NCI-H446 (cell line): Measurements from ENCODE around the gene RARG.
A peak's percentile ranks its signal among the peaks of the same experiment; 100 is the strongest.
"Not testable (repeated sequence)": the region's sequence is repeated elsewhere in the genome, so short reads cannot be mapped to it uniquely, and the experiment has no call there.

Experiments
- DNase-seq, 2 experiments: peaks; one replicate each; lab custom pipeline; 2025; lab: John Stamatoyannopoulos, UW

Gene RARG

GRCh38 chr12:53191096-53191884 is 40.7 kb downstream of the RARG start:
- no peak for DNase-seq

- DNase-seq = peak in 1 of 2 experiments; percentile 40
These were observed 41.8 kb downstream of the RARG start for GRCh38 chr12:53190108-53190729.

GRCh38 chr12:53187145-53187899 is 44.7 kb downstream of the RARG start:
- DNase-seq = no peak

- no peak for DNase-seq
These were observed 45.3 kb downstream of the RARG start for GRCh38 chr12:53186745-53187144.

GRCh38 chr12:53185582-53186153 is 46.3 kb downstream of the RARG start:
- no peak for DNase-seq

- no peak for DNase-seq
These were observed 47.2 kb downstream of the RARG start for GRCh38 chr12:53184828-53185227.

GRCh38 chr12:53182903-53183302 is 49.1 kb downstream of the RARG start:
- peak in 1 of 2 experiments; percentile 6 for DNase-seq

GRCh38 chr12:53181935-53182334 is 50.1 kb downstream of the RARG start:
- DNase-seq = no peak

- peak; percentile 66 to 85 for DNase-seq
These were observed 50.9 kb downstream of the RARG start for GRCh38 chr12:53180931-53181645.

- DNase-seq = peak; percentile 96 to 97
These were observed 51.6 kb downstream of the RARG start, which contains the start of the genes CSAD and ZNF740 for GRCh38 chr12:53180220-53180930. TSS of gene CSAD (minus strand) at chr12:53180925. CDS start at chr12:53173470, 7,455 bp downstream. TSS of gene ZNF740 (plus strand) at chr12:53180722. CDS start at chr12:53181984, 1,262 bp downstream.

GRCh38 chr12:53179687-53180219 is 52.3 kb downstream of the RARG start:
- DNase-seq = no peak

- DNase-seq = not testable (repeated sequence)
These were observed 53.2 kb downstream of the RARG start for GRCh38 chr12:53178803-53179202.

- not testable (repeated sequence) for DNase-seq
These were observed 54.6 kb downstream of the RARG start for GRCh38 chr12:53177447-53177846.

GRCh38 chr12:53176750-53177149 is 55.3 kb downstream of the RARG start:
- DNase-seq = no peak

GRCh38 chr12:53174881-53175491 is 57.0 kb downstream of the RARG start:
- DNase-seq = no peak

GRCh38 chr12:53173085-53173715 is 58.8 kb downstream of the RARG start:
- DNase-seq = no peak

GRCh38 chr12:53172352-53172751 is 59.7 kb downstream of the RARG start:
- DNase-seq = no peak

GRCh38 chr12:53171725-53172329 is 60.2 kb downstream of the RARG start:
- peak in 1 of 2 experiments; percentile 42 for DNase-seq
